PC-9 (cell line): ENCODE results near the gene ELK4. TPM values are rescaled to one million over a fixed set of nuclear protein-coding genes. Genes with fewer than 3 reads are reported as not detected.

Source experiments
- BruUV-seq: library from RNA; stranded (reverse); fragments of 400-500 nt; replicated peaks from 2 replicates; lab custom pipeline; 2021; lab: Mats Ljungman, UMichigan
- CTCF ChIA-PET: fragments of 300-600 bp; sonication (Branson Sonifier 250); formaldehyde crosslinking; loops from one replicate; lab custom pipeline; 2022; ENCODE audit warnings: antibody characterized with exemption; lab: Charles Lee
- POLR2A ChIA-PET: fragments of 300-600 bp; sonication (Branson Sonifier 250); formaldehyde crosslinking; loops from one replicate; lab custom pipeline; 2022; ENCODE audit warnings: antibody characterized with exemption; ENCODE audit not compliant: unreplicated experiment; lab: Charles Lee
- DNase-seq, 2 experiments: peaks; one replicate each; pipeline versions ENCODE4 v3.0.0 to v3.0.0-alpha.2; 2015 to 2022; ENCODE audit warnings: mixed read lengths in 1 of 2
- H2AFZ ChIP-seq: fragments of 200-600 bp; sonication (generic); 2 replicates; pipeline ENCODE4 v1.8.1; 2017; ENCODE audit warnings: antibody characterized with exemption
- H3F3A ChIP-seq: fragments of 200-600 bp; sonication (generic); 2 replicates; pipeline ENCODE4 v1.8.1; 2017; ENCODE audit warnings: antibody characterized with exemption, mild to moderate bottlenecking, low read depth; ENCODE audit not compliant: insufficient read depth
- H3K27ac ChIP-seq: fragments of 200-600 bp; sonication (generic); 2 replicates; pipeline ENCODE4 v1.6.1; 2016; ENCODE audit warnings: mixed run types
- H3K27me3 ChIP-seq: fragments of 200-600 bp; sonication (generic); 2 replicates; pipeline ENCODE4 v1.6.1; 2016; ENCODE audit warnings: low read depth, mixed run types; ENCODE audit not compliant: insufficient read depth
- H3K36me3 ChIP-seq: fragments of 200-600 bp; sonication (generic); 2 replicates; pipeline ENCODE4 v1.6.1; 2016; ENCODE audit warnings: low read depth, mixed run types
- H3K4me1 ChIP-seq: fragments of 200-600 bp; sonication (generic); replicated peaks from 2 replicates; pipeline ENCODE4 v1.6.1; 2016; ENCODE audit warnings: mixed run types; ENCODE audit not compliant: insufficient read depth
- H3K4me2 ChIP-seq: fragments of 200-600 bp; sonication (generic); 2 replicates; pipeline ENCODE4 v1.6.1; 2017; ENCODE audit warnings: mixed run types
- H3K4me3 ChIP-seq: fragments of 200-600 bp; sonication (generic); 2 replicates; pipeline ENCODE4 v1.6.1; 2016; ENCODE audit warnings: mixed run types
- H3K79me2 ChIP-seq: fragments of 200-600 bp; sonication (generic); 2 replicates; pipeline ENCODE4 v1.6.1; 2017; ENCODE audit warnings: low read depth, mixed run types
- H3K9me2 ChIP-seq: fragments of 200-600 bp; sonication (generic); 2 replicates; pipeline ENCODE4 v1.8.1; 2017; ENCODE audit warnings: mild to moderate bottlenecking; ENCODE audit not compliant: insufficient read depth
- H3K9me3 ChIP-seq: fragments of 200-600 bp; sonication (generic); 2 replicates; pipeline ENCODE4 v1.8.1; 2016; ENCODE audit warnings: low read depth; ENCODE audit not compliant: insufficient read depth
- H4K20me1 ChIP-seq: fragments of 200-600 bp; sonication (generic); 2 replicates; pipeline ENCODE4 v1.8.1; 2017; ENCODE audit not compliant: insufficient read depth
- CTCF ChIP-seq: fragments of 200-600 bp; sonication (generic); conservative IDR thresholded peaks from 2 replicates; pipeline ENCODE4 v1.6.1; 2017; ENCODE audit warnings: mixed run types, antibody characterized with exemption, mild to moderate bottlenecking, moderate library complexity
- EZH2 ChIP-seq: fragments of 200-600 bp; sonication (generic); IDR thresholded peaks from 2 replicates; pipeline ENCODE4 v1.8.0; 2017; ENCODE audit warnings: antibody characterized with exemption, low read depth
- intact Hi-C: fragments of 100-400 bp; cut with micrococcal nuclease; formaldehyde crosslinking; loops from one replicate; pipeline ENCODE4 v1.10.0; 2022; ENCODE audit not compliant: unreplicated experiment
- total RNA-seq: library from RNA; stranded (reverse); gene quantifications from 2 replicates; pipeline ENCODE4 v1.2.3, GENCODE V29; 2021

ELK4 gene
- total RNA-seq, 1 experiment from 2014 or later = 48.1 TPM

GRCh38 chr1:205570173-205570501 lies 61.7 kb downstream of the ELK4 start:
- Histone ChIP-seq H4K20me1 (no peaks in the 10 kb centered on the region), H3K9me3 (no peaks in the 10 kb centered on the region), H3K79me2 (no peaks in the 10 kb centered on the region), H3K36me3 (no peaks in the 10 kb centered on the region), H3K4me3 (no peak overlapping the region), H3K9me2 (no peaks in the 10 kb centered on the region), H3F3A (peaks cover 8% of the 10 kb centered on the region), H3K27me3 (no peaks in the 10 kb centered on the region; the same call in 1 of the 2 replicates), H3K4me1 (peaks cover 7% of the 10 kb centered on the region), H3K4me2 (no peak overlapping the region), H2AFZ (no peak overlapping the region), H3K27ac (no peak overlapping the region)
- ChIA-PET POLR2A (interaction anchor here (0.6 kb wide), 1 partner anchor 65 kb away, joined by 19 read pairs; the partner anchor contains the start of gene CDK18), CTCF (interaction anchor here (0.6 to 1.0 kb wide), 2 partner anchors 9 to 14 kb away, joined by 3 to 4 read pairs; no protein-coding TSS in a partner anchor)
- no peak for TF ChIP-seq CTCF
- no TSS peak for BruUV-seq
- no peak for DNase-seq
- intact Hi-C loops = no loop called here

GRCh38 chr1:205569411-205570172 lies 62.2 kb downstream of the ELK4 start:
- Histone ChIP-seq H3K27ac (no peak overlapping the region), H3K4me3 (peak overlapping the region; percentile 61; the same call in 1 of the 2 replicates), H3F3A (peaks cover 9% of the 10 kb centered on the region), H4K20me1 (no peaks in the 10 kb centered on the region), H2AFZ (0 out of 2 replicates have a peak overlapping the region, but pooled peaks have one; percentile 60), H3K9me2 (no peaks in the 10 kb centered on the region), H3K79me2 (no peaks in the 10 kb centered on the region), H3K4me1 (peaks cover 8% of the 10 kb centered on the region), H3K4me2 (peak overlapping the region; percentile 84), H3K36me3 (no peaks in the 10 kb centered on the region), H3K27me3 (no peaks in the 10 kb centered on the region; the same call in 1 of the 2 replicates), H3K9me3 (no peaks in the 10 kb centered on the region)
- CTCF ChIA-PET = interaction anchor here (0.6 kb wide), 1 partner anchor 14 kb away, joined by 4 read pairs; no protein-coding TSS in a partner anchor
- intact Hi-C loops = no loop called here
- no TSS peak for BruUV-seq
- DNase-seq = peak in 1 of 2 experiments; percentile 42
- TF ChIP-seq EZH2 = no peak
- TF ChIP-seq CTCF = no peak
- POLR2A ChIA-PET = interaction anchor here (0.6 kb wide), 1 partner anchor 65 kb away, joined by 19 read pairs; the partner anchor contains the start of gene CDK18

- H2AFZ ChIP-seq = 0 out of 2 replicates have a peak overlapping the region, but pooled peaks have one; percentile 61
- H4K20me1 ChIP-seq = no peaks in the 10 kb centered on the region
- no peak overlapping the region for H3K27ac ChIP-seq
- ChIA-PET POLR2A (no interaction called here), CTCF (no interaction called here)
- no peaks in the 10 kb centered on the region for H3K9me3 ChIP-seq
- H3K4me2 ChIP-seq = peak overlapping the region; percentile 84
- no peaks in the 10 kb centered on the region; the same call in 1 of the 2 replicates for H3K27me3 ChIP-seq
- DNase-seq = peak in 1 of 2 experiments; percentile 25
- TF ChIP-seq CTCF (no peak), EZH2 (no peak)
- no peaks in the 10 kb centered on the region for H3K79me2 ChIP-seq
- no peaks in the 10 kb centered on the region for H3K9me2 ChIP-seq
- no TSS peak for BruUV-seq
- intact Hi-C loops = no loop called here
- peaks cover 16% of the 10 kb centered on the region for H3F3A ChIP-seq
- peaks cover 17% of the 10 kb centered on the region for H3K4me1 ChIP-seq
- peak overlapping the region; percentile 61 for H3K4me3 ChIP-seq
- H3K36me3 ChIP-seq = no peaks in the 10 kb centered on the region
Observed at GRCh38 chr1:205568469-205569361, 63.1 kb downstream of the ELK4 start.
